ENCODE data around the gene IL34.

- TF ChIP-seq, protein P1, sequence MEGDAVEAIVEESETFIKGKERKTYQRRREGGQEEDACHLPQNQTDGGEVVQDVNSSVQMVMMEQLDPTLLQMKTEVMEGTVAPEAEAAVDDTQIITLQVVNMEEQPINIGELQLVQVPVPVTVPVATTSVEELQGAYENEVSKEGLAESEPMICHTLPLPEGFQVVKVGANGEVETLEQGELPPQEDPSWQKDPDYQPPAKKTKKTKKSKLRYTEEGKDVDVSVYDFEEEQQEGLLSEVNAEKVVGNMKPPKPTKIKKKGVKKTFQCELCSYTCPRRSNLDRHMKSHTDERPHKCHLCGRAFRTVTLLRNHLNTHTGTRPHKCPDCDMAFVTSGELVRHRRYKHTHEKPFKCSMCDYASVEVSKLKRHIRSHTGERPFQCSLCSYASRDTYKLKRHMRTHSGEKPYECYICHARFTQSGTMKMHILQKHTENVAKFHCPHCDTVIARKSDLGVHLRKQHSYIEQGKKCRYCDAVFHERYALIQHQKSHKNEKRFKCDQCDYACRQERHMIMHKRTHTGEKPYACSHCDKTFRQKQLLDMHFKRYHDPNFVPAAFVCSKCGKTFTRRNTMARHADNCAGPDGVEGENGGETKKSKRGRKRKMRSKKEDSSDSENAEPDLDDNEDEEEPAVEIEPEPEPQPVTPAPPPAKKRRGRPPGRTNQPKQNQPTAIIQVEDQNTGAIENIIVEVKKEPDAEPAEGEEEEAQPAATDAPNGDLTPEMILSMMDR (IDR thresholded peaks at IDR 0.05; ENCODE audit: low read length), result no peak
- TF ChIP-seq EZH2 (IDR thresholded peaks at IDR 0.05; ENCODE audit: borderline replicate concordance, low read length), result no peak
Observed at GRCh38 chr16:70692873-70693671, 46.7 kb downstream of the IL34 start.

All from OCI-LY1 (cell line).